Liver (tissue), 9 donors: ENCODE results near the gene NLRP5. TPM values are rescaled to one million over a fixed set of nuclear protein-coding genes. Genes with fewer than 3 reads are reported as not detected.

Experiments used
- DNase-seq: peaks from one replicate; pipeline ENCODE4 v3.0.0-alpha.2; 2017; ENCODE audit warnings: low spot score
- H3K27ac ChIP-seq, 2 donors: one replicate each; pipeline ENCODE4 v1.7.0; 2013; ENCODE audit warnings: inconsistent platforms in 2 of 2, low read length in 2 of 2, control low read depth in 1 of 2, low read depth in 1 of 2, mild to moderate bottlenecking in 1 of 2
- H3K27me3 ChIP-seq, 4 donors: one replicate each; pipeline versions ENCODE4 v1.6.1 to v1.7.0; 2013; ENCODE audit warnings: low read length in 3 of 4, inconsistent platforms in 1 of 4, mild to moderate bottlenecking in 1 of 4, moderate library complexity in 1 of 4; ENCODE audit not compliant: control insufficient read depth in 4 of 4, insufficient read depth in 4 of 4
- H3K36me3 ChIP-seq, 4 donors: one replicate each; pipeline versions ENCODE4 v1.6.1 to v1.7.0; 2013; ENCODE audit warnings: low read length in 3 of 4, mild to moderate bottlenecking in 3 of 4, low read depth in 1 of 4, moderate library complexity in 1 of 4; ENCODE audit not compliant: control insufficient read depth in 4 of 4, insufficient read depth in 3 of 4
- H3K4me1 ChIP-seq, 4 donors: one replicate each; pipeline versions ENCODE4 v1.6.1 to v1.7.0; 2013; ENCODE audit warnings: low read length in 3 of 4, mild to moderate bottlenecking in 3 of 4, moderate library complexity in 1 of 4; ENCODE audit not compliant: control insufficient read depth in 4 of 4, insufficient read depth in 4 of 4
- H3K4me3 ChIP-seq, 3 donors: one replicate each; pipeline versions ENCODE4 v1.6.1 to v1.7.0; 2013; ENCODE audit warnings: low read length in 3 of 3, control low read depth in 1 of 3, low read depth in 1 of 3, mild to moderate bottlenecking in 1 of 3
- H3K9ac ChIP-seq, 2 donors: one replicate each; pipeline ENCODE4 v1.7.0; 2013; ENCODE audit warnings: low read length in 2 of 2, mild to moderate bottlenecking in 2 of 2, moderate library complexity in 2 of 2, control low read depth in 1 of 2, low read depth in 1 of 2
- H3K9me3 ChIP-seq, 4 donors: one replicate each; pipeline versions ENCODE4 v1.6.1 to v1.7.0; 2013; ENCODE audit warnings: low read length in 3 of 4; ENCODE audit not compliant: control insufficient read depth in 4 of 4
- ATF3 ChIP-seq: IDR thresholded peaks from 2 replicates; pipeline ENCODE4 v1.6.1; 2016; ENCODE audit warnings: antibody characterized with exemption
- EGR1 ChIP-seq, 2 donors: IDR thresholded peaks; 2 replicates each; pipeline ENCODE4 v1.6.1; 2016 to 2018; ENCODE audit warnings: antibody characterized with exemption in 2 of 2, low read depth in 2 of 2
- FOXA2 ChIP-seq: IDR thresholded peaks from 2 replicates; pipeline ENCODE4 v1.6.1; 2016; ENCODE audit warnings: antibody characterized with exemption
- GABPA ChIP-seq, 2 donors: IDR thresholded peaks in 1 of 2; conservative IDR thresholded peaks in 1 of 2; 2 replicates each; pipeline ENCODE4 v1.6.1; 2016; ENCODE audit warnings: antibody characterized with exemption in 2 of 2, mild to moderate bottlenecking in 1 of 2, moderate library complexity in 1 of 2
- HNF4A ChIP-seq, 2 donors: conservative IDR thresholded peaks; 2 replicates each; pipeline ENCODE4 v1.6.1; 2016; ENCODE audit warnings: antibody characterized with exemption in 2 of 2, mild to moderate bottlenecking in 2 of 2
- HNF4G ChIP-seq: IDR thresholded peaks from 2 replicates; pipeline ENCODE4 v1.6.1; 2016; ENCODE audit warnings: antibody characterized with exemption
- NR2F2 ChIP-seq: IDR thresholded peaks from 2 replicates; pipeline ENCODE4 v1.6.1; 2016; ENCODE audit warnings: antibody characterized with exemption
- RAD21 ChIP-seq, 2 donors: IDR thresholded peaks; 2 replicates each; pipeline ENCODE4 v1.6.1; 2016; ENCODE audit warnings: antibody characterized with exemption in 2 of 2, mild to moderate bottlenecking in 2 of 2
- REST ChIP-seq: IDR thresholded peaks from 2 replicates; pipeline ENCODE4 v1.6.1; 2016; ENCODE audit warnings: antibody characterized with exemption, mild to moderate bottlenecking
- SP1 ChIP-seq: IDR thresholded peaks from 2 replicates; pipeline ENCODE4 v1.6.1; 2018; ENCODE audit warnings: antibody characterized with exemption, mild to moderate bottlenecking
- YY1 ChIP-seq: IDR thresholded peaks from 2 replicates; pipeline ENCODE4 v1.6.1; 2016; ENCODE audit warnings: antibody characterized with exemption, mild to moderate bottlenecking
- ZBTB33 ChIP-seq: IDR thresholded peaks from 2 replicates; pipeline ENCODE4 v1.6.1; 2016; ENCODE audit warnings: antibody characterized with exemption
- WGBS: extraction: QIAGEN DNeasy Blood & Tissue Kit; methylation state at CpG from one replicate; pipeline ENCODE4 v1.1.7; 2013; 5-methylcytosine and 5-hydroxymethylcytosine counted together
- polyA plus RNA-seq, 2 donors: library from polyadenylated mRNA; stranded (reverse) in 1 of 2; unstranded in 1 of 2; fragments of 200-250 nt in 1 of 2; fragments of >200 nt in 1 of 2; fragmentation: Nextera tagmentation in 1 of 2; extraction: Ambion mirVana in 1 of 2; gene quantifications; one replicate each; pipeline versions ENCODE4 v1.2.1 to v1.2.3, GENCODE V29; 2013 to 2015
- total RNA-seq, 2 donors: library from RNA; depleted of rRNA; stranded (reverse); fragments of >200 nt; gene quantifications; one replicate each; pipeline ENCODE4 v1.2.3, GENCODE V29; 2014
- donor health status: healthy.
- donor health status: healthy.
- donor health status: healthy.
- donor health status: healthy.
- donor health status: healthy.

The NLRP5 gene
- total RNA-seq = not detected
- polyA plus RNA-seq = not detected

- 37% methylated on average over 10 of the region's 10 CpGs for WGBS
Measured at GRCh38 chr19:55986487-55986886, at the start of gene NLRP5. Gene NLRP5 (plus strand): TSS chr19:55986775.

GRCh38 chr19:55939206-55939605, 47.4 kb upstream of the NLRP5 start:
- Histone ChIP-seq H3K9me3 (peaks cover 2 to 7% (median 6%) of the 10 kb centered on the region in 4 donors), H3K9ac (no peak overlapping the region), H3K27ac (no peak overlapping the region), H3K27me3 (peaks cover 0 to 2% (median 0%) of the 10 kb centered on the region in 4 donors), H3K36me3 (no peaks in the 10 kb centered on the region), H3K4me3 (no peak overlapping the region), H3K4me1 (no peaks in the 10 kb centered on the region)
- TF ChIP-seq ATF3 = no peak
- no peak for TF ChIP-seq ZBTB33
- TF ChIP-seq NR2F2 = no peak
- TF ChIP-seq YY1 = no peak
- no peak for TF ChIP-seq RAD21 (IDR thresholded peaks at IDR 0.05)
- TF ChIP-seq REST = no peak
- DNase-seq = no peak
- WGBS = 60% methylated on average over 7 of the region's 7 CpGs

More at GRCh38 chr19:55986487-55986886, at the start of gene NLRP5:
- Histone ChIP-seq H3K27me3 (peaks cover 0 to 3% (median 0%) of the 10 kb centered on the region in 4 donors), H3K9ac (no peak within 1 kb of the TSS), H3K27ac (no peak within 1 kb of the TSS), H3K4me1 (no peaks in the 10 kb centered on the region), H3K36me3 (no peaks in the 10 kb centered on the region), H3K4me3 (no peak within 1 kb of the TSS), H3K9me3 (peaks cover 0 to 3% (median 1%) of the 10 kb centered on the region in 4 donors)
- TF ChIP-seq HNF4G (no peak), SP1 (no peak)
- DNase-seq = no peak

- Histone ChIP-seq H3K9ac (no peak overlapping the region), H3K27ac (no peak overlapping the region), H3K27me3 (peaks cover 0 to 2% (median 0%) of the 10 kb centered on the region in 4 donors), H3K4me3 (no peak overlapping the region), H3K9me3 (peaks cover 2 to 5% (median 3%) of the 10 kb centered on the region in 4 donors), H3K4me1 (no peaks in the 10 kb centered on the region), H3K36me3 (no peaks in the 10 kb centered on the region)
- WGBS = 84% methylated on average over 11 of the region's 11 CpGs
- TF ChIP-seq HNF4G (no peak), REST (no peak), YY1 (no peak), GABPA (IDR thresholded peaks at IDR 0.05 in 1 of 2, conservative IDR thresholded peaks at IDR 0.05 in 1 of 2) (no peak), FOXA2 (no peak), HNF4A (conservative IDR thresholded peaks at IDR 0.05) (no peak), EGR1 (IDR thresholded peaks at IDR 0.05; ENCODE audit: low read depth in 2 of 2) (no peak)
- DNase-seq = no peak
Measured at GRCh38 chr19:55940306-55940705, 46.3 kb upstream of the NLRP5 start.
